Fibroblast of upper back skin (primary cell): ENCODE results near the gene ZNF48.
"Not testable (repeated sequence)": the region's sequence is repeated elsewhere in the genome, so short reads cannot be mapped to it uniquely, and the experiment has no call there.

Experiments used
- DNase-seq: peaks from one replicate; pipeline ENCODE4 v3.0.0-alpha.2; 2013

Gene ZNF48

GRCh38 chr16:30378236-30379157 lies 16.7 kb upstream of the ZNF48 start:
- DNase-seq: peak; percentile 97

- no peak for DNase-seq
Measured at GRCh38 chr16:30379158-30379783, 15.9 kb upstream of the ZNF48 start.

GRCh38 chr16:30380072-30380802 lies 15.0 kb upstream of the ZNF48 start:
- DNase-seq: no peak

- no peak for DNase-seq
Measured at GRCh38 chr16:30380803-30381208, 14.4 kb upstream of the ZNF48 start.

GRCh38 chr16:30381291-30382041 lies 13.8 kb upstream of the ZNF48 start:
- DNase-seq: no peak

- DNase-seq: no peak
Measured at GRCh38 chr16:30382111-30382881, 12.9 kb upstream of the ZNF48 start, which contains the start of gene SEPTIN1. SEPTIN1 (minus strand) TSS chr16:30382561; CDS start chr16:30382542, 19 bp downstream.

- no peak for DNase-seq
Measured at GRCh38 chr16:30383521-30383920, 11.7 kb upstream of the ZNF48 start.

- no peak for DNase-seq
Measured at GRCh38 chr16:30394592-30395154, 547 bp upstream of the ZNF48 start.

- DNase-seq: no peak
Measured at GRCh38 chr16:30395992-30396585, 869 bp downstream of the ZNF48 start.

GRCh38 chr16:30396627-30397026 lies 1.4 kb downstream of the ZNF48 start:
- DNase-seq: not testable (repeated sequence)

GRCh38 chr16:30397056-30397455 lies 1.8 kb downstream of the ZNF48 start:
- no peak for DNase-seq

- no peak for DNase-seq
Measured at GRCh38 chr16:30397776-30398660, 2.8 kb downstream of the ZNF48 start.

GRCh38 chr16:30398661-30399434 lies 3.6 kb downstream of the ZNF48 start:
- DNase-seq: no peak

- DNase-seq: no peak
Measured at GRCh38 chr16:30399435-30400186, 4.4 kb downstream of the ZNF48 start.

- DNase-seq: no peak
Measured at GRCh38 chr16:30401768-30402425, 6.7 kb downstream of the ZNF48 start.

- no peak for DNase-seq
Measured at GRCh38 chr16:30406795-30407101, 11.5 kb downstream of the ZNF48 start.

GRCh38 chr16:30407102-30407803 lies 12.0 kb downstream of the ZNF48 start, which contains the start of gene ZNF771:
ZNF771 (plus strand) TSS chr16:30407606; CDS start chr16:30408054, 448 bp downstream.
- DNase-seq: peak; percentile 85
